Smooth muscle cell (in vitro differentiated cells): ENCODE data around the gene PPP2R5C. TPM values are rescaled to one million over a fixed set of nuclear protein-coding genes. Genes with fewer than 3 reads are reported as not detected.

ENCODE experiments used
- DNase-seq: peaks from one replicate; lab custom pipeline; 2025; ENCODE audit not compliant: unreplicated experiment; lab: John Stamatoyannopoulos, UW
- H2AFZ ChIP-seq: fragments of 200-600 bp; sonication (generic); 2 replicates; pipeline ENCODE4 v1.6.0; 2016; ENCODE audit warnings: antibody characterized with exemption, low read depth, mild to moderate bottlenecking
- H3F3A ChIP-seq: fragments of 200-600 bp; sonication (generic); 2 replicates; pipeline ENCODE4 v1.6.0; 2017; ENCODE audit warnings: antibody characterized with exemption, low read depth
- H3K27ac ChIP-seq: fragments of 200-600 bp; sonication (generic); 2 replicates; pipeline ENCODE4 v1.5.1; 2016; ENCODE audit warnings: low read depth, mild to moderate bottlenecking
- H3K27me3 ChIP-seq: fragments of 200-600 bp; sonication (generic); 2 replicates; pipeline ENCODE4 v1.6.1; 2016; ENCODE audit warnings: low read depth, mild to moderate bottlenecking
- H3K36me3 ChIP-seq: fragments of 200-600 bp; sonication (generic); 2 replicates; pipeline ENCODE4 v1.5.1; 2016; ENCODE audit warnings: low read depth
- H3K4me1 ChIP-seq: fragments of 200-600 bp; sonication (generic); 2 replicates; pipeline ENCODE4 v1.5.1; 2016; ENCODE audit warnings: low read depth
- H3K4me2 ChIP-seq: fragments of 200-600 bp; sonication (generic); 2 replicates; pipeline ENCODE4 v1.6.0; 2016; ENCODE audit warnings: mild to moderate bottlenecking
- H3K4me3 ChIP-seq: fragments of 200-600 bp; sonication (generic); 2 replicates; pipeline ENCODE4 v1.5.1; 2016; ENCODE audit warnings: mild to moderate bottlenecking
- H3K79me2 ChIP-seq: fragments of 200-600 bp; sonication (generic); 2 replicates; pipeline ENCODE4 v1.6.0; 2016; ENCODE audit warnings: low read depth, mild to moderate bottlenecking
- H3K9ac ChIP-seq: fragments of 200-600 bp; sonication (generic); 2 replicates; pipeline ENCODE4 v1.6.0; 2016; ENCODE audit warnings: low read depth
- H3K9me3 ChIP-seq: fragments of 200-600 bp; sonication (generic); replicated peaks from 2 replicates; pipeline ENCODE4 v1.5.1; 2016; ENCODE audit warnings: low read depth
- H4K20me1 ChIP-seq: fragments of 200-600 bp; sonication (generic); 2 replicates; pipeline ENCODE4 v1.6.0; 2016; ENCODE audit warnings: low read depth
- CTCF ChIP-seq: fragments of 200-600 bp; sonication (generic); IDR thresholded peaks from 2 replicates; pipeline ENCODE4 v1.5.1; 2017; ENCODE audit warnings: borderline replicate concordance, mild to moderate bottlenecking, antibody characterized with exemption; ENCODE audit not compliant: insufficient read depth, poor library complexity, severe bottlenecking
- WGBS: methylation state at CpG from one replicate; pipeline ENCODE4 v1.1.7; 2016; ENCODE audit warnings: low lambda C conversion rate; 5-methylcytosine and 5-hydroxymethylcytosine counted together
- polyA plus RNA-seq: library from polyadenylated mRNA; unstranded; fragments of >200 nt; fragmentation: Nextera tagmentation; extraction: Ambion mirVana; gene quantifications from 2 replicates; pipeline ENCODE4 v1.2.1, GENCODE V29; 2016
- total RNA-seq: library from RNA; depleted of rRNA; stranded (reverse); fragments of >200 nt; gene quantifications from 2 replicates; pipeline ENCODE4 v1.2.3, GENCODE V29; 2014

The PPP2R5C gene
- total and polyA plus RNA-seq, 2 experiments from 2014 or later, result 63.6 to 92.7 TPM

- Histone ChIP-seq H3K79me2 (peaks cover 35% of the 10 kb centered on the region), H3K4me1 (no peaks in the 10 kb centered on the region), H3K4me2 (no peak overlapping the region), H3K36me3 (no peaks in the 10 kb centered on the region), H3K27me3 (no peaks in the 10 kb centered on the region), H2AFZ (no peak overlapping the region), H3K9me3 (no peaks in the 10 kb centered on the region), H3F3A (no peaks in the 10 kb centered on the region), H3K4me3 (no peak overlapping the region), H4K20me1 (peaks cover 100% of the 10 kb centered on the region), H3K27ac (no peak overlapping the region), H3K9ac (no peak overlapping the region)
- no peak for DNase-seq
- WGBS, result 98% methylated on average over 9 of the region's 9 CpGs
- TF ChIP-seq CTCF, result no peak
These were observed 116.8 kb downstream of the PPP2R5C start for GRCh38 chr14:101878211-101878821.

GRCh38 chr14:101878822-101879528 lies 117.5 kb downstream of the PPP2R5C start:
- DNase-seq, result no peak
- Histone ChIP-seq H3K9me3 (no peaks in the 10 kb centered on the region), H3K79me2 (peaks cover 28% of the 10 kb centered on the region), H3K4me3 (no peak overlapping the region), H3F3A (no peaks in the 10 kb centered on the region), H3K9ac (no peak overlapping the region), H3K27me3 (no peaks in the 10 kb centered on the region), H4K20me1 (peaks cover 93% of the 10 kb centered on the region), H3K4me2 (no peak overlapping the region), H3K4me1 (no peaks in the 10 kb centered on the region), H2AFZ (no peak overlapping the region), H3K36me3 (no peaks in the 10 kb centered on the region), H3K27ac (no peak overlapping the region)
- TF ChIP-seq CTCF, result no peak
- WGBS, result 90% methylated on average over 18 of the region's 18 CpGs

DNA sequence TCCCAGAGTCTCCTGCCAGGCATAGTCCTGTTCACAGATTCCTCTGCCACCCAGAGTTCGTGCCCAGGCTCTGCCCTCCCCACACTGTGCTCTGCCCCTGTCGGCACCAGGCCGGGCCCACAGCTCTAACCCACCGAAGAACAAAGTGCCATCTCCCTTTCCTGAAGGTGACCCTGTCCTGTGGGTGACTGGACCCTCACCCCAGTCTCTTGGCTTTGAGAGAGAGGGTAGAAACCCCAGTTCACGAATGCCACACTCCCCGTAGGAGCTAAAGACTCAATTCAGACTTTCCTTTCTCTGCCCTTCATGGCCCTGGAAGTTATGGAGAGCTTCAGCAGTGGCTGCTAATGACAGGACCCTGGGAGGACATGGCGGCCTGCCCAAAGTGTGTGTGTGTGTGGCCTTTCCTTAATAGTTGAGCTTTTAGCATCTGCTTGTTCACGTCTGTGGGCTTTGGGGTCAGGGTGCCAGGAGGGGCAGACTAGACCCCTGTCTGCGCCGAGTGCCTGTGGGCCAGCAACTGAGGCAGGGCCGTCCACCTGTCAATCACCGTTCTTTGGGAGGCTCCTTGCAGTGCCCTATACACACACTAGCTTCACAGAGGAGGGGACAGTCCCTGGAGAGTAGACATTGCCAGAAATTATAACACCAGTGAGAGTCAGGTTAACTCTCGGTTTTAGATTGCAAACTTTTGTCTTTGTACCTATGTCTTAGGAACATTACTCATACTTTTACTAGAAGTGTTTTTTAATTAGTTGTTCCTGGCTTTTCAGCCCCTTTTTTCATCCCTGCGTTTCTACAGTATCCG lies 118.2 kb downstream of the PPP2R5C start:
- Histone ChIP-seq H3K4me3 (no peak overlapping the region), H2AFZ (no peak overlapping the region), H3K9me3 (no peaks in the 10 kb centered on the region), H3K27me3 (no peaks in the 10 kb centered on the region), H4K20me1 (peaks cover 85% of the 10 kb centered on the region), H3K36me3 (no peaks in the 10 kb centered on the region), H3K9ac (no peak overlapping the region), H3K79me2 (peaks cover 23% of the 10 kb centered on the region), H3K4me1 (no peaks in the 10 kb centered on the region), H3K27ac (no peak overlapping the region), H3F3A (no peaks in the 10 kb centered on the region), H3K4me2 (no peak overlapping the region)
- WGBS, result over 99% methylated on average over 15 of the region's 15 CpGs
- no peak for DNase-seq
- no peak for TF ChIP-seq CTCF
